Cardiac muscle cell (in vitro differentiated cells and primary cell): ENCODE results near the gene POU2F2. TPM values are rescaled to one million over a fixed set of nuclear protein-coding genes. Genes with fewer than 3 reads are reported as not detected.

Experiments
- DNase-seq, 2 donors: peaks; one replicate each; pipeline versions ENCODE4 v3.0.0 to v3.0.0-alpha.2; 2010 to 2017; ENCODE audit warnings: low read depth in 1 of 2, low spot score in 1 of 2
- H3K27ac ChIP-seq: fragments of 200-600 bp; sonication (generic); 2 replicates; pipeline ENCODE4 v1.5.1; 2016
- H3K27me3 ChIP-seq: fragments of 200-600 bp; sonication (generic); 2 replicates; pipeline ENCODE4 v1.6.0; 2016; ENCODE audit warnings: control low read depth
- H3K36me3 ChIP-seq: fragments of 200-600 bp; sonication (generic); 2 replicates; pipeline ENCODE4 v1.5.1; 2016; ENCODE audit warnings: control low read depth
- H3K4me1 ChIP-seq: fragments of 200-600 bp; sonication (generic); 2 replicates; pipeline ENCODE4 v1.8.1; 2017; ENCODE audit warnings: low read depth, mild to moderate bottlenecking, mixed run types
- H3K4me3 ChIP-seq: fragments of 200-600 bp; sonication (generic); 2 replicates; pipeline ENCODE4 v1.5.1; 2016; ENCODE audit warnings: mild to moderate bottlenecking
- H3K9me3 ChIP-seq: fragments of 200-600 bp; sonication (generic); 2 replicates; pipeline ENCODE4 v1.5.1; 2017; ENCODE audit warnings: low read depth, mild to moderate bottlenecking, control low read depth
- CTCF ChIP-seq: IDR thresholded peaks from 2 replicates; pipeline ENCODE4 v1.5.1; 2012; ENCODE audit warnings: low read depth, mild to moderate bottlenecking, low read length
- polyA plus RNA-seq: library from polyadenylated mRNA; unstranded; fragments of >200 nt; fragmentation: Nextera tagmentation; extraction: Ambion mirVana; gene quantifications from 2 replicates; pipeline ENCODE4 v1.2.1, GENCODE V29; 2016
- total RNA-seq: library from RNA; depleted of rRNA; stranded (reverse); fragments of >200 nt; gene quantifications from 2 replicates; pipeline ENCODE4 v1.2.3, GENCODE V29; 2016

The POU2F2 gene
- total and polyA plus RNA-seq, 2 experiments from 2014 or later = 0.12 TPM; not detected in 1

- Histone ChIP-seq H3K36me3 (no peaks in the 10 kb centered on the region), H3K27me3 (peaks cover 7% of the 10 kb centered on the region), H3K9me3 (no peaks in the 10 kb centered on the region), H3K27ac (no peak overlapping the region), H3K4me1 (no peaks in the 10 kb centered on the region), H3K4me3 (no peak overlapping the region)
- no peak for TF ChIP-seq CTCF
- no peak for DNase-seq
Observed at GRCh38 chr19:42096255-42096837, 35.9 kb downstream of the POU2F2 start.

GRCh38 chr19:42095814-42096230 lies 36.4 kb downstream of the POU2F2 start:
- DNase-seq = peak in 1 of 2 donors; percentile 29
- H3K4me1 ChIP-seq = no peaks in the 10 kb centered on the region
- no peaks in the 10 kb centered on the region for H3K9me3 ChIP-seq
- peaks cover 7% of the 10 kb centered on the region for H3K27me3 ChIP-seq
- TF ChIP-seq CTCF = no peak
- no peak overlapping the region for H3K27ac ChIP-seq
- no peaks in the 10 kb centered on the region for H3K36me3 ChIP-seq
- no peak overlapping the region for H3K4me3 ChIP-seq

- no peak for TF ChIP-seq CTCF
- H3K27ac ChIP-seq = no peak overlapping the region
- peaks cover 7% of the 10 kb centered on the region for H3K27me3 ChIP-seq
- H3K4me3 ChIP-seq = no peak overlapping the region
- H3K9me3 ChIP-seq = no peaks in the 10 kb centered on the region
- H3K36me3 ChIP-seq = no peaks in the 10 kb centered on the region
- no peaks in the 10 kb centered on the region for H3K4me1 ChIP-seq
- DNase-seq = no peak
Observed at GRCh38 chr19:42095142-42095813, 37.0 kb downstream of the POU2F2 start.

GRCh38 chr19:42093926-42094325 lies 38.3 kb downstream of the POU2F2 start:
- Histone ChIP-seq H3K9me3 (no peaks in the 10 kb centered on the region), H3K36me3 (no peaks in the 10 kb centered on the region), H3K27me3 (peaks cover 7% of the 10 kb centered on the region), H3K4me1 (no peaks in the 10 kb centered on the region), H3K27ac (no peak overlapping the region), H3K4me3 (no peak overlapping the region)
- DNase-seq = no peak
- no peak for TF ChIP-seq CTCF

- H3K4me3 ChIP-seq = no peak overlapping the region
- TF ChIP-seq CTCF = no peak
Observed at GRCh38 chr19:42093505-42093904, 38.7 kb downstream of the POU2F2 start.

More at GRCh38 chr19:42093505-42093904, 38.7 kb downstream of the POU2F2 start:
- Histone ChIP-seq H3K27me3 (peaks cover 7% of the 10 kb centered on the region), H3K4me1 (no peaks in the 10 kb centered on the region), H3K27ac (no peak overlapping the region), H3K9me3 (no peaks in the 10 kb centered on the region), H3K36me3 (no peaks in the 10 kb centered on the region)
- DNase-seq = no peak
